ENCODE results near the gene PLEKHO2.

The PLEKHO2 gene

GRCh38 chr15:64892847-64893403 is 51.2 kb downstream of the PLEKHO2 start:
- DNase-seq (ENCODE audit: low read depth), result no peak

- peak; percentile 94 for DNase-seq (ENCODE audit: low read depth)
Observed at GRCh38 chr15:64893481-64894394, 52.0 kb downstream of the PLEKHO2 start.

GRCh38 chr15:64894395-64895056 is 52.8 kb downstream of the PLEKHO2 start:
- peak; percentile 70 for DNase-seq (ENCODE audit: low read depth)

GRCh38 chr15:64895285-64896065 is 53.8 kb downstream of the PLEKHO2 start:
- DNase-seq (ENCODE audit: low read depth), result no peak

- no peak for DNase-seq (ENCODE audit: low read depth)
Observed at GRCh38 chr15:64896371-64897069, 54.8 kb downstream of the PLEKHO2 start.

GRCh38 chr15:64897345-64897985 is 55.8 kb downstream of the PLEKHO2 start:
- DNase-seq (ENCODE audit: low read depth), result no peak

- DNase-seq (ENCODE audit: low read depth), result no peak
Observed at GRCh38 chr15:64898406-64898805, 56.7 kb downstream of the PLEKHO2 start.

GRCh38 chr15:64901141-64901540 is 59.4 kb downstream of the PLEKHO2 start:
- DNase-seq (ENCODE audit: low read depth), result no peak

GRCh38 chr15:64901914-64902313 is 60.2 kb downstream of the PLEKHO2 start:
- no peak for DNase-seq (ENCODE audit: low read depth)

- DNase-seq (ENCODE audit: low read depth), result no peak
Observed at GRCh38 chr15:64902863-64903262, 61.1 kb downstream of the PLEKHO2 start.

GRCh38 chr15:64903326-64903950 is 61.7 kb downstream of the PLEKHO2 start:
- DNase-seq (ENCODE audit: low read depth), result no peak

- no peak for DNase-seq (ENCODE audit: low read depth)
Observed at GRCh38 chr15:64904189-64904588, 62.5 kb downstream of the PLEKHO2 start.

GRCh38 chr15:64905119-64905831 is 63.6 kb downstream of the PLEKHO2 start:
- DNase-seq (ENCODE audit: low read depth), result peak; percentile 61

- DNase-seq (ENCODE audit: low read depth), result no peak
Observed at GRCh38 chr15:64905941-64906340, 64.2 kb downstream of the PLEKHO2 start.

- DNase-seq (ENCODE audit: low read depth), result no peak
Observed at GRCh38 chr15:64906402-64906801, 64.7 kb downstream of the PLEKHO2 start.

GRCh38 chr15:64907991-64908390 is 66.3 kb downstream of the PLEKHO2 start:
- DNase-seq (ENCODE audit: low read depth), result no peak

- no peak for DNase-seq (ENCODE audit: low read depth)
Observed at GRCh38 chr15:64909546-64909945, 67.8 kb downstream of the PLEKHO2 start.

GRCh38 chr15:64911311-64912186 is 69.8 kb downstream of the PLEKHO2 start, which contains the start of gene ANKDD1A:
ANKDD1A (plus strand) TSS chr15:64911902; CDS start chr15:64911931, 29 bp downstream.
- DNase-seq (ENCODE audit: low read depth), result no peak
